Lung (tissue), 12 donors: ENCODE measurements around the gene TOX2. TPM values are rescaled to one million over a fixed set of nuclear protein-coding genes. Genes with fewer than 3 reads are reported as not detected.

Experiments used
- ATAC-seq: fragments of 200-7000 bp; cut with Tn5 transposase; one replicate; pipeline ENCODE4 v1.9.1; 2020; ENCODE audit warnings: moderate number of reproducible peaks; ENCODE audit not compliant: insufficient read depth, low FRiP score
- DNase-seq, 3 donors: peaks; one replicate each; pipeline ENCODE4 v3.0.0-alpha.2; 2013 to 2017
- H3K27ac ChIP-seq, 2 donors: one replicate each; pipeline ENCODE4 v1.5.1; 2013; ENCODE audit warnings: mild to moderate bottlenecking in 2 of 2, moderate library complexity in 2 of 2, control low read depth in 1 of 2, inconsistent platforms in 1 of 2, low read depth in 1 of 2, low read length in 1 of 2
- H3K27me3 ChIP-seq, 3 donors: one replicate each; pipeline ENCODE4 v1.5.1; 2013; ENCODE audit warnings: low read length in 2 of 3; ENCODE audit not compliant: control insufficient read depth in 3 of 3, insufficient read depth in 3 of 3
- H3K36me3 ChIP-seq, 4 donors: one replicate each; pipeline ENCODE4 v1.5.1; 2013; ENCODE audit warnings: low read length in 4 of 4, mild to moderate bottlenecking in 1 of 4, moderate library complexity in 1 of 4; ENCODE audit not compliant: control insufficient read depth in 4 of 4, insufficient read depth in 4 of 4
- H3K4me1 ChIP-seq, 5 donors: one replicate each; pipeline ENCODE4 v1.5.1; 2013; ENCODE audit warnings: low read length in 5 of 5, mild to moderate bottlenecking in 2 of 5, moderate library complexity in 1 of 5; ENCODE audit not compliant: control insufficient read depth in 5 of 5, insufficient read depth in 5 of 5
- H3K4me3 ChIP-seq: one replicate; pipeline ENCODE4 v1.5.1; 2013; ENCODE audit warnings: mild to moderate bottlenecking, control low read depth, moderate library complexity
- H3K9ac ChIP-seq, 2 donors: one replicate each; pipeline ENCODE4 v1.5.1; 2013; ENCODE audit warnings: low read length in 2 of 2, control low read depth in 1 of 2; ENCODE audit not compliant: insufficient read depth in 1 of 2
- H3K9me3 ChIP-seq, 4 donors: one replicate each; pipeline ENCODE4 v1.5.1; 2013; ENCODE audit warnings: low read length in 3 of 4, mild to moderate bottlenecking in 1 of 4, moderate library complexity in 1 of 4; ENCODE audit not compliant: control insufficient read depth in 4 of 4, insufficient read depth in 3 of 4
- WGBS, 2 donors: extraction: QIAGEN DNeasy Blood & Tissue Kit; methylation state at CpG; one replicate each; pipeline ENCODE4 v1.1.7; 2013; 5-methylcytosine and 5-hydroxymethylcytosine counted together
- polyA plus RNA-seq, 2 donors: library from polyadenylated mRNA; stranded (reverse); fragments of 200-250 nt; gene quantifications; one replicate each; pipeline ENCODE4 v1.2.1, GENCODE V29; 2013
- total RNA-seq, 2 donors: library from RNA; depleted of rRNA in 1 of 2; stranded (reverse); fragments of >200 nt in 1 of 2; gene quantifications; one replicate each; pipeline ENCODE4 v1.2.1, GENCODE V29; 2014 to 2021
- TF ChIP-seq, protein P1 (sequence below): IDR thresholded peaks from 2 replicates; pipeline ENCODE4 v1.5.1; 2012; ENCODE audit warnings: mild to moderate bottlenecking; ENCODE audit errors: control extremely low read depth, extremely low read depth
- donor health status: control.
- donor health status: control.
- donor health status: Bipolar disorder and iron deficiency.
- donor health status: healthy.
- donor health status: DM: yes; HTN: yes; CAD: no.

TOX2 gene
- total and polyA plus RNA-seq, 4 donors = 12.0 to 25.5 (median 16.6) TPM

DNA sequence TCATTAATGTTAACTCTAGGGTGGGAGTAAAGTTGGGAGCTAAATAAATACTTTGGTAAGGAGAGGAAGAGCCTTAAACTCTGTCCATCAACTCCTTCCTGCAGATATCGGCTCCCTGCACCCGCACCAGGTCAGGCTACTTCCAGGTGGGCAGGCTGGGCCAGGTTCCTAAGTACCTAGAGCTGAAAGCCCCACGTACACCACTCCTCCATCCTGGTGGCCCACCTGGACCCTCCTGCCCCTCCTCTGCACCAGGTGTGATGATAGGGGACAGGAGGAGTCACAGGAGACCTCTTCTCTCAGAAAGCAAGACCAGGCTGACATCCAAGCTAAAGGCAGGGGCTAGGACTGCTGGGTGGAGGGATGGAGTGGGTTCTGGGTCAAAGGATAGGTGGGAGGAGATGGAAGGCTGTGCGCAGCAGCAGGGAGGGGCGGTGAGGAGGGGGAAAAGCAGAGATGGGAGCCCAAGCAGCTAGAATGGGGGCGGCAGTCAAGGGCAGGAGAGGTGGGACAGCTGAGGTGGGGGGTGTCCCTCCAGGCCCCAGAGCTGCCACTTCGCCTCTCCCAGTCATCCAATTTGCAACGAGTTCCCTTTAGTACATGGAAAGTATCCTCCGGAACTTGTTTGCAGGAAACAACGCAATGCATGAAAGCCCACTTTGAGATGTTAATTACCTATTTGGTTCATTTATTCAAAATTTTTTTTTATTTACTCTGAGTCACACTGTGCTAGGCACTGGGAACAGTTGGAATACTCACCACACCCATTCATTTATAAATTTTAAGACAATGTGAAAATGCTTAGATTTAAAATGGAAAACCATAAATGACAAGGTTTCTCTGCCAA, 15.2 kb upstream of the TOX2 start:
- Histone ChIP-seq H3K36me3 (no peaks in the 10 kb centered on the region), H3K27ac (peak overlapping the region in 1 of 2 donors; percentile 15), H3K9ac (peak overlapping the region in 1 of 2 donors; percentile 44), H3K27me3 (no peaks in the 10 kb centered on the region), H3K4me1 (peaks cover 0 to 43% (median 17%) of the 10 kb centered on the region in 5 donors), H3K9me3 (peaks cover 0 to 4% (median 0%) of the 10 kb centered on the region in 4 donors), H3K4me3 (no peak overlapping the region)
- TF ChIP-seq, protein P1, sequence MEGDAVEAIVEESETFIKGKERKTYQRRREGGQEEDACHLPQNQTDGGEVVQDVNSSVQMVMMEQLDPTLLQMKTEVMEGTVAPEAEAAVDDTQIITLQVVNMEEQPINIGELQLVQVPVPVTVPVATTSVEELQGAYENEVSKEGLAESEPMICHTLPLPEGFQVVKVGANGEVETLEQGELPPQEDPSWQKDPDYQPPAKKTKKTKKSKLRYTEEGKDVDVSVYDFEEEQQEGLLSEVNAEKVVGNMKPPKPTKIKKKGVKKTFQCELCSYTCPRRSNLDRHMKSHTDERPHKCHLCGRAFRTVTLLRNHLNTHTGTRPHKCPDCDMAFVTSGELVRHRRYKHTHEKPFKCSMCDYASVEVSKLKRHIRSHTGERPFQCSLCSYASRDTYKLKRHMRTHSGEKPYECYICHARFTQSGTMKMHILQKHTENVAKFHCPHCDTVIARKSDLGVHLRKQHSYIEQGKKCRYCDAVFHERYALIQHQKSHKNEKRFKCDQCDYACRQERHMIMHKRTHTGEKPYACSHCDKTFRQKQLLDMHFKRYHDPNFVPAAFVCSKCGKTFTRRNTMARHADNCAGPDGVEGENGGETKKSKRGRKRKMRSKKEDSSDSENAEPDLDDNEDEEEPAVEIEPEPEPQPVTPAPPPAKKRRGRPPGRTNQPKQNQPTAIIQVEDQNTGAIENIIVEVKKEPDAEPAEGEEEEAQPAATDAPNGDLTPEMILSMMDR = no peak
- DNase-seq (no peak), ATAC-seq (no peak)
- WGBS, 2 donors = 62 to 65% methylated on average over 10 of the region's 10 CpGs

DNA sequence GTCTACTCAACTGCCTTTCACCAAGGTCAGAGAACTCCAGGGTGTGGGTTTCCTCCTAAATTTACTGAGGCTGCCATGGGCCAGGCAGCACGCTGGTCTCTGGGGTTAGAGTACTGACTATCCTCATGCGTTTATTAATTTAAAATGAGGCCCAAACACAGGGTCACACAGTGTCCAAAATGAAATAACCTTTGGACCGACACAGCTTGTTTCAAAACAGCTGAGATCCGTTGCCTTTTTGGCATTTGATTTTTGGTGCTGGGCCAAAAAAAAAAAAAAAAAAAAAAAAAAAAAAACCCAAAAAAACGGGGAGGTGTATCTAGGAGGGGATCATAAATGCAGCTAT, 14.6 kb upstream of the TOX2 start:
- peak in 1 of 3 donors; percentile 80 for DNase-seq
- ATAC-seq = no peak
- H3K27ac ChIP-seq = no peak overlapping the region

DNA sequence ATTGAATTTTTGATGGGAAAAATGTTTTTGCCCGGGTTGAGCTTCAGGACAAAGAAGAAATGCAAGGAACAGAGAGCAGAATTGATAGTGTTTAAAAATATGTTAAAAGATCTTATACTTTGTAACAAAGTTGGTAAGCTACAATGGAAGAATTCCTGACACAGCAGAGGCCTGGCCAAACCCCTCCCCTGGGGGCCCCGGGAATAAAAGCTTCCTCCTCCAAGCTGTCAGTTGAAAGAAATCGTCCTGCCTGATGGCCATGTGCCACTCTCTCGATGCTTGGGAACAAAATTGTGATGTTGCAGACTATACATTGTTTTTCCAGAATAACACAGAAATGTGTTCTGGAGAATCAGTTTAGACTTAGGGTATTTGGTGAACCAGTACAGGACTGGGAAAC, 14.2 kb upstream of the TOX2 start:
- Histone ChIP-seq H3K9me3 (peaks cover 0 to 4% (median 0%) of the 10 kb centered on the region in 4 donors), H3K4me1 (peaks cover 0 to 49% (median 19%) of the 10 kb centered on the region in 5 donors), H3K27me3 (no peaks in the 10 kb centered on the region), H3K4me3 (no peak overlapping the region), H3K9ac (no peak overlapping the region), H3K27ac (no peak overlapping the region), H3K36me3 (no peaks in the 10 kb centered on the region)
- 35 to 38% methylated on average over 4 of the region's 4 CpGs for WGBS, 2 donors
- TF ChIP-seq, protein P1 = no peak
- DNase-seq (peak; percentile 76 to 96 (median 89)), ATAC-seq (no peak)

More for the DNA sequence above, 14.6 kb upstream of the TOX2 start:
- H3K36me3 ChIP-seq = no peaks in the 10 kb centered on the region
- H3K9ac ChIP-seq = peak overlapping the region in 1 of 2 donors; percentile 44
- H3K27me3 ChIP-seq = no peaks in the 10 kb centered on the region
- H3K9me3 ChIP-seq = peaks cover 0 to 4% (median 0%) of the 10 kb centered on the region in 4 donors
- TF ChIP-seq, protein P1 = no peak
- WGBS, 2 donors = 37 to 54% methylated on average over 5 of the region's 5 CpGs
- H3K4me3 ChIP-seq = no peak overlapping the region
- H3K4me1 ChIP-seq = peaks cover 0 to 49% (median 19%) of the 10 kb centered on the region in 5 donors
